H1 (cell line): ENCODE data around the gene LRBA.

ENCODE experiments used
- ATF2 ChIP-seq: IDR thresholded peaks from 2 replicates; pipeline ENCODE4 v1.6.1; 2012; ENCODE audit warnings: low read length, inconsistent platforms
- CEBPB ChIP-seq: IDR thresholded peaks from 2 replicates; pipeline ENCODE4 v1.6.1; 2012; ENCODE audit warnings: low read depth, low read length
- CTCF ChIP-seq, 3 experiments: IDR thresholded peaks; 1 replicate in 2 of 3; 2 replicates in 1 of 3; pipeline versions ENCODE4 v1.5.1 to v1.6.1; 2011; ENCODE audit warnings: low read length in 3 of 3, mild to moderate bottlenecking in 3 of 3, inconsistent platforms in 2 of 3, low read depth in 1 of 3, moderate library complexity in 1 of 3; ENCODE audit not compliant: insufficient read depth in 1 of 3; ENCODE audit errors: control extremely low read depth in 1 of 3
- EZH2 ChIP-seq: fragments of 200-600 bp; sonication (generic); IDR thresholded peaks from 2 replicates; pipeline ENCODE4 v1.7.1; 2012; ENCODE audit warnings: low read depth, mild to moderate bottlenecking, moderate library complexity, low read length, inconsistent platforms; ENCODE audit not compliant: severe bottlenecking
- POLR2A ChIP-seq, 2 experiments: IDR thresholded peaks; 1 replicate in 1 of 2; 2 replicates in 1 of 2; pipeline ENCODE4 v1.6.1; 2011; ENCODE audit warnings: low read depth in 2 of 2, low read length in 2 of 2, mild to moderate bottlenecking in 2 of 2; ENCODE audit errors: control extremely low read depth in 1 of 2
- POLR2AphosphoS5 ChIP-seq: IDR thresholded peaks from 2 replicates; pipeline ENCODE4 v1.6.1; 2011; ENCODE audit warnings: low read depth, low read length
- RNF2 ChIP-seq: fragments of 200-900, 300-1000 bp; sonication (generic); IDR thresholded peaks from 2 replicates; pipeline ENCODE4 v1.7.1; 2016; ENCODE audit warnings: borderline replicate concordance, low read depth, mild to moderate bottlenecking, antibody characterized with exemption, low read length; ENCODE audit not compliant: poor library complexity, severe bottlenecking; ENCODE audit errors: missing control alignments
- SP1 ChIP-seq: IDR thresholded peaks from 2 replicates; pipeline ENCODE4 v1.6.1; 2011; ENCODE audit warnings: low read depth, low read length
- TF ChIP-seq, protein P1 (sequence below): IDR thresholded peaks from 2 replicates; pipeline ENCODE4 v1.6.1; 2012; ENCODE audit warnings: inconsistent platforms

DNA sequence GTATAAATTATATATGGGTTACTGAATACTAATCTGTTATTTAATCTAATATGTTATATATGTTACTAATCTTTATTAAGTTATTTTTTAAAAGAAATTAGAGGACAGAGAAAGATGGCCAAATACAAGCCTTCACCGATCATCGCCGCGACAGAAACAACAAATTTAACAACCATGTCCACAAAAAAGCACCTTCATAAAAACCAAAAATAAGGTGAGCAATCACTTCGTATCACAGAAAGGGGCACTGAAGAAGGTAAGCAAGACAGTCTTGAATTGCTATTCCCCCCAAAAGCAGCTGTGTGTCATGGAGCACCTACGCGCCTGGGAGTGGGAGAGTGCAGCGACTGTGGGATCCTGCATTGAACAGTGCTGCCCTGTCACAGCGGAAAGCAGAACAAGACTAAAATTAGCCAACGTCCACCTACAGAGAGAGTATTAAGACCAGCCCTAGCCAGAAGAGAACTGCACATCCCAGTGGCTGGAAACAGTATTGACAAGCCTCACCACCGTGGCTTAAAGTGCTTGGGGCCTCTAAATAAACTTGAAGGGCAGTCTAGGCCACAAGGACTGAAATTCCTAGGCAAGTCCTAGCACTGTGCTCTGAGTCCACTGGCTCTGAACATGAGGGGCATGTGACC, 38.5 kb downstream of the LRBA start:
- TF ChIP-seq SP1, result no peak
- TF ChIP-seq EZH2, result no peak
- peak; percentile 16 to 69 (median 37) for TF ChIP-seq CTCF (IDR thresholded peaks at IDR 0.05; ENCODE audit: control extremely low read depth in 1 of 3, insufficient read depth in 1 of 3, low read depth in 1 of 3, low read length in 3 of 3)
- TF ChIP-seq, protein P1, sequence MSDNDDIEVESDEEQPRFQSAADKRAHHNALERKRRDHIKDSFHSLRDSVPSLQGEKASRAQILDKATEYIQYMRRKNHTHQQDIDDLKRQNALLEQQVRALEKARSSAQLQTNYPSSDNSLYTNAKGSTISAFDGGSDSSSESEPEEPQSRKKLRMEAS, result no peak
- no peak for TF ChIP-seq RNF2
- TF ChIP-seq ATF2, result no peak
- 0 out of 2 replicates have a peak, but pooled peaks have one; percentile 9 for TF ChIP-seq CEBPB
- no peak for TF ChIP-seq POLR2A (IDR thresholded peaks at IDR 0.05; ENCODE audit: control extremely low read depth in 1 of 2, low read depth in 2 of 2, low read length in 2 of 2)
- no peak for TF ChIP-seq POLR2AphosphoS5
